Ovary (tissue), 3 donors: ENCODE measurements around the gene PEX14.

Experiments
- CTCF ChIP-seq, 3 donors: fragments of 450-650 bp in 2 of 3; fragments of 200-600 bp in 1 of 3; IDR thresholded peaks; one replicate each; pipeline versions ENCODE4 v1.5.1 to v1.8.0; 2016 to 2022; ENCODE audit warnings: antibody characterized with exemption in 3 of 3, mild to moderate bottlenecking in 1 of 3
- POLR2A ChIP-seq: fragments of 450-650 bp; IDR thresholded peaks from one replicate; pipeline ENCODE4 v1.6.1; 2017; ENCODE audit warnings: antibody characterized with exemption, mild to moderate bottlenecking, moderate library complexity
- donor health status: DM: no; HTN: no; CAD: no.

GRCh38 chr1:10450836-10451235 lies 23.9 kb upstream of the PEX14 start:
- no peak for TF ChIP-seq CTCF (IDR thresholded peaks at IDR 0.05)
- TF ChIP-seq POLR2A: no peak
